ENCODE measurements around the gene SPON1.

Gene SPON1

DNA sequence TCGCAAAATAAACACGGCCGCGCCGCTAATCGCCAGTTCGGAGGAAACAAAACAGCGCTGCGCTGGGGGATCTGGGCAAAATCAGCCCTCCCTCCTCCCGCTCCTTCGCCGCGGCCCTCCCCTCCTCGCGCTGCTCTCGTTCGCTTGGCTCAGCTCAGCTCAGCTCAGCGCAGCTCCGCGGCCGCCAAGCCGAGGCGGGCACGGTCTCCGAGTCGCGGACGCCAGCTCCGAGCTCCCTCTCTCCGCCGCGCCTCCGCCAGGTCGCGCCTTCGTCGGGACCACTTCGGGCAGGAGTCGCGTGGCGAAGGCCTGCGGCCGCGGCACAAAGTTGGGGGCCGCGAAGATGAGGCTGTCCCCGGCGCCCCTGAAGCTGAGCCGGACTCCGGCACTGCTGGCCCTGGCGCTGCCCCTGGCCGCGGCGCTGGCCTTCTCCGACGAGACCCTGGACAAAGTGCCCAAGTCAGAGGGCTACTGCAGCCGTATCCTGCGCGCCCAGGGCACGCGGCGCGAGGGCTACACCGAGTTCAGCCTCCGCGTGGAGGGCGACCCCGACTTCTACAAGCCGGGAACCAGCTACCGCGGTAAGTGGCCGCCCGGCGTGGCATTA is at the start of gene SPON1:
SPON1 (plus strand) TSS at position 162 of the 607 bp plus-strand sequence; CDS start at position 344, 182 bp downstream.
- TF ChIP-seq, protein P1, sequence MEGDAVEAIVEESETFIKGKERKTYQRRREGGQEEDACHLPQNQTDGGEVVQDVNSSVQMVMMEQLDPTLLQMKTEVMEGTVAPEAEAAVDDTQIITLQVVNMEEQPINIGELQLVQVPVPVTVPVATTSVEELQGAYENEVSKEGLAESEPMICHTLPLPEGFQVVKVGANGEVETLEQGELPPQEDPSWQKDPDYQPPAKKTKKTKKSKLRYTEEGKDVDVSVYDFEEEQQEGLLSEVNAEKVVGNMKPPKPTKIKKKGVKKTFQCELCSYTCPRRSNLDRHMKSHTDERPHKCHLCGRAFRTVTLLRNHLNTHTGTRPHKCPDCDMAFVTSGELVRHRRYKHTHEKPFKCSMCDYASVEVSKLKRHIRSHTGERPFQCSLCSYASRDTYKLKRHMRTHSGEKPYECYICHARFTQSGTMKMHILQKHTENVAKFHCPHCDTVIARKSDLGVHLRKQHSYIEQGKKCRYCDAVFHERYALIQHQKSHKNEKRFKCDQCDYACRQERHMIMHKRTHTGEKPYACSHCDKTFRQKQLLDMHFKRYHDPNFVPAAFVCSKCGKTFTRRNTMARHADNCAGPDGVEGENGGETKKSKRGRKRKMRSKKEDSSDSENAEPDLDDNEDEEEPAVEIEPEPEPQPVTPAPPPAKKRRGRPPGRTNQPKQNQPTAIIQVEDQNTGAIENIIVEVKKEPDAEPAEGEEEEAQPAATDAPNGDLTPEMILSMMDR (IDR thresholded peaks at IDR 0.05; ENCODE audit: borderline replicate concordance, control extremely low read depth, extremely low read depth, insufficient read depth, missing control alignments), result no peak
- in situ Hi-C loops (cut with MboI; ENCODE audit: low sequenced_read_pairs, unreplicated experiment), result loop anchor here (25.0 kb wide), 1 partner anchor 450 kb away; no protein-coding TSS in a partner anchor
- peak; percentile 32 for DNase-seq (ENCODE audit: low spot score)

DNA sequence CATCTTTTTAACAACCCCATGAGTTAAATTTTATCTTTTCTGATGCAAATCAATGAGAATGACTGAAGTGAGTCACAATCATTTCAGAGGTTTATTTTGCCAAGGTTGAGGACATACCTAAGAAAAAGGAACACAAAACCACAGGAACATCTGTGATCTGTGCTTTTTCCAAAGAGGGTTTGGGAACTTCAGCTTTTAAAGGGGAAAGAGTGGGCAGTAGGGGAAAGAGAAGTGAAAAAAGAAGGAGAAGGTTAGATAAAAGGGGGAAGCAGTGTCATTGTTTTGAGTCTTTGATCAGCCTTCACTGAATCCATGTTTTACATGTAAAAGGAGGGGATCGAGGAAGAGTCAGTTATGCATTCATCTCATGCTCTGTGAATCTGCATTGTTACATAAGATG is 45.3 kb upstream of the SPON1 start:
- TF ChIP-seq, protein P1 (IDR thresholded peaks at IDR 0.05; ENCODE audit: borderline replicate concordance, control extremely low read depth, extremely low read depth, insufficient read depth, missing control alignments), result no peak
- DNase-seq (ENCODE audit: low spot score), result no peak
- in situ Hi-C loops (cut with MboI; ENCODE audit: low sequenced_read_pairs, unreplicated experiment), result no loop called here

DNA sequence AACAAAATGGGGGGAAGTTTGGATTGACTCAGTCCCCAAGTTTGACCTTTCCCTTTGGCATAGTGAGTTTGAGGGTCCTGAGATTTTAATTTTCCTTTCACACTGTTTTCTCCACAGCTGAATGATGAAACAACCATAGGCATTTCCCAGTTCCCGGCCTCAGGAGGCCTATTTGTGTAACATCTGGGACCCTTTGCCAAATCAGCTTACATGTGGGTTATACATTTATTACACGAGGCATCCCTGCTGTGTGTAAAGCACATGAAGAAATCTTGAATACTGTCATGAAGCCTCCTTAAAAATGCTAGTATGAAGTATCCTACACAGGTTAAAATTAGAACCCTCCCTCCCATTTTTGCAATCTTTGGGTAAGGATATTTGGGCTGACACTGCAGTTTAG is 44.6 kb upstream of the SPON1 start:
- TF ChIP-seq, protein P1 (IDR thresholded peaks at IDR 0.05; ENCODE audit: borderline replicate concordance, control extremely low read depth, extremely low read depth, insufficient read depth, missing control alignments), result no peak
- in situ Hi-C loops (cut with MboI; ENCODE audit: low sequenced_read_pairs, unreplicated experiment), result no loop called here

DNA sequence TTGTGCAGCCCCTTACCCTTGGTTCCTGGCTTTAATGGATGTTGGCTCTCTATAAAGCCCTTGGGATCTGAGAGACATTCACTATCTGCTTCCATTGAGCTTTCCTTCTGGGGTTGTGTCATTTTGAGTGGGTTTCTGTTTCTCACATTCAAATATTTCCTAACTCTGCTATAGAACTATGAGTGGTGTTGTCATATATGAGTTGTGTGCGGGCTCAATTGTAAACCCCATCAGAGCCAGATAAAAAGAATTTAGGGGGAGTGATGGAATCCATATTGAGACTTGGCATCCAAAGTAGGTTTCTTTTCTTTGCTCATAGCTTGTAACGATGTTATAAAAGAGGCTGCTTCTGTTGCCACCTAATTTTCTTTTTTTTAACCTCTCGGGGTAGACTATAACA is 41.8 kb upstream of the SPON1 start:
- TF ChIP-seq, protein P1 (IDR thresholded peaks at IDR 0.05; ENCODE audit: borderline replicate concordance, control extremely low read depth, extremely low read depth, insufficient read depth, missing control alignments), result no peak
- in situ Hi-C loops (cut with MboI; ENCODE audit: low sequenced_read_pairs, unreplicated experiment), result no loop called here
- no peak for DNase-seq (ENCODE audit: low spot score)

More for the DNA sequence above, 44.6 kb upstream of the SPON1 start:
- DNase-seq (ENCODE audit: low spot score), result no peak

DNA sequence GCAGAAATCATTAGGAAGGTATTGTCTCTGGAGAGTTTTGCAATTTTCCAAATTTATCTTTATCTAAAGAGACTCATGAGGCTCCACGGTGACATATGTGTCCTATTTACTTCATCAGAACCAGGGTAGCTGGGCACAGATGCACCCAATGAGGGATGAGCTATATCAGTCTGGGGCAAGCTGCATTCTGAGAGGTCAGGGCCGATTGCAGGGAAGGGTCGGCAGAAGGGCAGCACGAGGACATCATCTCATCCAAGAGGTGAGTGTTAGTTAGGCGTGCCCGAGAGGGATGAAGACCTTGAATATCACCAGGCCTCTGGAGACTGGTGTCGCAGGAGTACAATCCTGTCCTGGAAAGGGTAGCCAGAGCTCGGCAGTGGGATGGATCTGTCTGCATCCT is 41.0 kb upstream of the SPON1 start:
- in situ Hi-C loops (cut with MboI; ENCODE audit: low sequenced_read_pairs, unreplicated experiment), result no loop called here
- no peak for DNase-seq (ENCODE audit: low spot score)
- TF ChIP-seq, protein P1 (IDR thresholded peaks at IDR 0.05; ENCODE audit: borderline replicate concordance, control extremely low read depth, extremely low read depth, insufficient read depth, missing control alignments), result no peak

DNA sequence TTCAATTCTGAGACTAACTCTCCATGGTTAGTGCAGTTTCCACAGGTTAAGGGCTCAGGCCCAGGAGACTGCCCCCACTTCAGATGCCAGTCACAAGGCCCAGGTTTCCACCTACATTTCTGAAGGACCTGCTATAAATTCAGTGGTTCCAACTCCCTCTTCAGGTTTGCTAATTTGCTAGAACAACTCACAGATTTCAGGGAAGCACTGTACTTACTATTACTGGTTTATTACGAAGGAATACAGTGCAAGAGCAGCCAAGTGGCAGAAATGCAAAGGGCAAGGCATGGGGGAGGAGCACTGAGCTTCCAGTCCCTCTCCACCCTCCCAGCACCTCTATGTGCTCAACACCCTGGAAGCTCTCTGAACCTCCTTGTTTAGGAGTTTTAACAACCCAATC is 39.3 kb upstream of the SPON1 start:
- no peak for DNase-seq (ENCODE audit: low spot score)
- in situ Hi-C loops (cut with MboI; ENCODE audit: low sequenced_read_pairs, unreplicated experiment), result no loop called here
- TF ChIP-seq, protein P1 (IDR thresholded peaks at IDR 0.05; ENCODE audit: borderline replicate concordance, control extremely low read depth, extremely low read depth, insufficient read depth, missing control alignments), result no peak

Data from GM13976 (cell line).